Inflammatory macrophage treated with lipopolysaccharide for 1 hour (primary cell): ENCODE results near the gene UBE2M.
"Not testable (repeated sequence)": the region's sequence is repeated elsewhere in the genome, so short reads cannot be mapped to it uniquely, and the experiment has no call there.

ENCODE experiments used
- DNase-seq, 2 donors: peaks; one replicate each; pipeline ENCODE4 v3.0.0-alpha.2; 2020 to 2022

UBE2M gene

DNA sequence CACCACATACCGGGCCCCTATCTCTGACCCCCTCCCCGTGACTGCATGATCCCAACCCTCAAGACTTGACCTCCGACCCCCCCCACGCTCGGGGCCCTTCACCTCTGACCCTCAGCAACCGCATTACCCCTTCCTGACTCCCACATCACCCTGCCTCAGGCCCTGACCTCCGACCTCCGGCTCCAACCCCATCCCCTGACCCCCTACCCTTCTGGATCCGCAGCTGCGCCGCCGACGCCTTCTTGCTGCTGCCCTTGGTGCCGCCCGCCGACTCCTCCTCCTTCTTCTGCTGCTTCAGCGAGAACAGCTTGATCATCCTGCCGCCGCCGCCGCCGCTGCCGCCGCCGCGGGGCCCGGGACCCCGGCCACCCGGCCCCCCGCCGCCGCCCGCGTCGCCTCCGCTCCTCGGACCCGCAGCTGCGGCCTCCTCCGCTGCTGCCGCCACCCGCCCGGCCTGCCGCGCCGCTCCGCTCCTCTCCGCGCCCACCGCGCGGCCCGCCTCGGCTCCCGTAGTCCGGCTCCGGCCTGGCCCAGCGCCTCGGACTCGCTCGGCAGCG, at the start of gene UBE2M:
UBE2M (minus strand) TSS at position 546 of the 557 bp plus-strand sequence; CDS start at position 316, 230 bp downstream.
- DNase-seq: peak; percentile 10 to 24

DNA sequence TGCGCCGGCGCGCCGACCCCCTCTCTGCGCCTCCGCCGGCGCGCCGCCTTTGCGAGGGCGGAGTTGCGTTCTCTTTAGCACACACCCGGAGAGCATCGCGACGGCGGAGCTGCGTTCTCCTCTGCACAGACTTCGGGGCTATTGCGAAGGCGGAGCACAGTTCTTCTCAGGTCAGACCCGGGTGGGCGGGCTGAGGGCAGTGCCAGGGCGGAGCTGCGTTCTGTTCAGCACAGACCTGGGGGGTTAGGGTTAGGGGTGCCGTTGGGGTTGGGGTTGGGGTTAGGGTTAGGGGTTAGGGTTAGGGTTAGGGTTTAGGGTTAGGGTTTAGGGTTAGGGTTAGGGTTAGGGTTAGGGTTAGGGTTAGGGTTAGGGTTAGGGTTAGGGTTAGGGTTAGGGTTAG, 48.8 kb upstream of the UBE2M start:
- DNase-seq: not testable (repeated sequence)

DNA sequence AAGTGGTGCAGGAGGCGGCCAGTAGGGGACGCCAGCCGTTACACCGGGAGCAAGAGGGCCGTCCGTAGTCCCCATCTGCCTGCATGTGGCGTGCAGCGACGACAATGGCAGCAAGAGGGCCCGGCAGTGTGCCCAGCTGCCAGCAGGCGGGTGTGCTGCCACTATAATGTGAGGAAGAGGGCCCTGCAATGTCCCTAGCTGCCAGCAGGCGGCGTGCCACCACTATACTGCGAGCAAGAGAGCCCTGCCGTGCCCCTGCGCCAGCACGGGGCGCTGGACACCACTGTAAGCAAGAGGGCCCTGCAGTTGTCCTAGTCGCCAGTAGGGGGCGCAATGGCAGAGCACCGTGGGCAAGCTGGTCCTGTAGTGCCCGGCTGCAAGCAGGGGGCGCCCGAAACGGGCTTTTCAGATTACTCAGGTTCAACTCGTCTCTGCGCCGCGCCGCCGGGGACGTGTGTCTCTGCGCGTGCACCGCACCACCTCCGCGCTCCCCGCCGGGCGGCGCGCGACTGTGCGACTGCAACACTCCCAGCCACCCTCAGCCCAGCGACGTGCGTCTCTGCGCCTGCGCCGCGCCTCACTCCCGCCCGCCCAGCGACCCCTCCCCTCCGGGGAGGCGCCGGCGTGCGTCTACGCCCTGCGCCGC, 48.0 kb upstream of the UBE2M start:
- not testable (repeated sequence) for DNase-seq

DNA sequence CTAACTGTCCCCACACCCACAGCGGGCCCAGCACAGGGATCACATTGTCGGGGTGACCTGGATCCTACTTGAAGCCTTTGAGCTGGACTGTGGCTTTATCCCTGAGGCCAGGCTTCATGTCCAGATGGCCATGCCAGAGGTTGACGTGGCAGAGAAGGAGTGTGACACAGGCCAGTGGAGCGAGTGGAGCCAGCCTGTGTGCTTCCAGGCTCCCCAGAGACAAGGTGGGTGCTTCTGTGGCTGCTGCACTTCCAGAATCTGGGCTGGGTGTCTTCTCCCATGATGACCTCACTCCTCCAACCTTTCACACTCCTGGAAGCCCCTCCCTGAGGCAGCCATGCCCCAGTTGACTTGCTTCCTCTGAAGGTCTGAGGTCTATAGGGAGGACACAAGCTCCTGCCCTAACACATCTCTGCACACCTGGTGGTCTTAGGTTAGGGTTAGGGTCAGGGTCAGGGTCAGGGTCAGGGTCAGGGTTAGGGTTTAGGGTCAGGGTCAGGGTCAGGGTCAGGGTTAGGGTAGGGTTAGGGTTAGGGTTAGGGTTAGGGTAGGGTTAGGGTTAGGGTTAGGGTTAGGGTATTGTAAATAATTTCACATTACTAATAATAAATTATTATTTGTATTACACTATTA, 27.8 kb upstream of the UBE2M start:
- DNase-seq: no peak

DNA sequence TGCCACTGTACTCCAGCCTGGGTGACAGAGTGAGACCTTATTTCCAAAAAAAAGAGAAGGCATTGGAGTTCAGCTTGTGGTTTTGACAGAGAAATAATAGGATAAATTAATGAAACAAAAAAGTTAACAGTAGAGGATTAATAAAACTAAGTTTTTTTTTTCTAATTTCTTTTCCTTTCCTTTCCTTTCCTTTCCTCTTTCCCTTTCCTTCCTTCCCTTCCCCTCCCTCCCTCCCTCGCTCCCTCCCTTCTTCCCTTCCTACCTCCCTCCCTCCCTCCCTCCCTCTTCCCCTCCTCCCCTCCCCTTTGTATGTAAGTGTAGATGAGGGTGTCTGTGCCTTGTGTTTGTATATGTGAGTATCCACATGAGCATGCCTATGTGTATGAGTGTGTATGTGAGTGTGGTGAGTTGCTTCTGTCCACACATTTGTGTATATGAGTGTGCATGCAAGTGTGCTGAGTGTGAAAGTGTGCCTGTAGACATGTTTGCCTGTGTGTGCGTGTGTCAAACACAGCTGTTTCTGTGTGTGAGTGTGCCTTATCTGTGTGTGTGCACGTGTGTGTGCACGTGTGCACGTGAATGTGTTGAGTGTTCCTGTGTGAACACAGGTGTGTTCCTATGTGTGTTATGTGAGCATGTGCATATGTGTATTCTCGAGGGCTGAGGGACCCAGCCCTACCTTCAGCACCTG, 27.2 kb upstream of the UBE2M start:
- no peak for DNase-seq

DNA sequence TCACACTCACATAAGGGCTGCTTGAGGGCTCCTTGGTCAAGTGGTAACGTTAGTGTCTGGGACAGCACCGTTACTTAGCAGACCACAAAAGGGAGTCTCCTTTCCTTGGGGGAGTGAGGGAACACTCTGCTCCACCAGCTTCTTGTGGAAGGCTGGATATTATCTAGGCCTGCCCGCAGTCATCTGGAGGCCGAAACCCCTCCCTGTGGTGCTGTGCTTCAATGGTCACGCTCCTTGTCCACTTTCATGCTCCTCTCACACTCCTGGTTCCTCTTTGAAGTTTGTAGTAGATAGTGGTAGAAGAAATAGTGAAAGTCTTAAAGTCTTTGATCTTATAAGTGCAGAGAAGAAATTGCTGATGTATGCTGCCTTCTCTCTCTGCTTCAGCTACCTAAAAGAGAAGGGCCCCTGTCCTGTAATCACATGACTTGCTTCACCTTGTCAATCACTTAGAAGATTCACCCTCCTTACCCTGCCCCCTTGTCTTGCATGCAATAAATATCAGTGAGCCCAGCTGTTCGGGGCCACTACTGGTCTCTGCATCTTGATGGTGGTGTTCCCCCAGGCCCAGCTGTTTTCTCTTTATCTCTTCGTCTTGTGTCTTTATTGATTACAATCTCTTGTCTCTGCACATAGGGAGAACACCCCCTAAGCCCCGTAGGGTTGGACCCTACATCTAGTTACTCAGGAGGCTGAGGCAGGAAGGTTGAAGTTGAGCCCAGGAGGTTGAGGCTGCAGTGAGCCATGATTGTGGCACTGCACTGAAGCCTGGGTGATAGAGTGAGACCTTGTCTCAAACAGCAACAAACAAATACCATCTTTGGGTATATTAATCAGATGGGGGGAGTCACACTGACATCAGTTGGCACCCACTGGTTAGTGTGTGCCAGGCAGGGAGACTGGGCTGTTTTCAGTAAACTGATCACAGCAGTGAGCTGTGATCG, 26.4 kb upstream of the UBE2M start:
- no peak for DNase-seq

DNA sequence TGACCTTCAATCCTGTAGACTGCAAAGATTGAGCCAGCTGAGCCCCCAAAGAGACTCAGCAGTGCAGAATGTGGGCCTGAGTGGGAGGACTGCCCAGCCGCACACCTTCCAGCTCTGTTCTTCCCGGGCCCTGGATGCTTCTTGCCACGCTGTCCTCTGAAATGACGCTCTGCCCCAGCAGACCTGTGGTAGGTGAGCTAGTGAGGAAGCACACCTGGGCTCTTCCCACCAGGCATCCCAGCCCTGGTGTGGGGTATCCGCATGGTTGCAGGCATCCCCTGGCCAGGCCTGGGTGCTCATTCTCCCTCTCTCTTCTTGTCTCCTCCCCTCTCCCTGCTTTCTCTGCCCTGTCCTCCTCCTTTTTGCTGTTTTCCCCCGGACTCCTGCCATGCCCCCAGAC, 24.6 kb upstream of the UBE2M start:
- DNase-seq: no peak

DNA sequence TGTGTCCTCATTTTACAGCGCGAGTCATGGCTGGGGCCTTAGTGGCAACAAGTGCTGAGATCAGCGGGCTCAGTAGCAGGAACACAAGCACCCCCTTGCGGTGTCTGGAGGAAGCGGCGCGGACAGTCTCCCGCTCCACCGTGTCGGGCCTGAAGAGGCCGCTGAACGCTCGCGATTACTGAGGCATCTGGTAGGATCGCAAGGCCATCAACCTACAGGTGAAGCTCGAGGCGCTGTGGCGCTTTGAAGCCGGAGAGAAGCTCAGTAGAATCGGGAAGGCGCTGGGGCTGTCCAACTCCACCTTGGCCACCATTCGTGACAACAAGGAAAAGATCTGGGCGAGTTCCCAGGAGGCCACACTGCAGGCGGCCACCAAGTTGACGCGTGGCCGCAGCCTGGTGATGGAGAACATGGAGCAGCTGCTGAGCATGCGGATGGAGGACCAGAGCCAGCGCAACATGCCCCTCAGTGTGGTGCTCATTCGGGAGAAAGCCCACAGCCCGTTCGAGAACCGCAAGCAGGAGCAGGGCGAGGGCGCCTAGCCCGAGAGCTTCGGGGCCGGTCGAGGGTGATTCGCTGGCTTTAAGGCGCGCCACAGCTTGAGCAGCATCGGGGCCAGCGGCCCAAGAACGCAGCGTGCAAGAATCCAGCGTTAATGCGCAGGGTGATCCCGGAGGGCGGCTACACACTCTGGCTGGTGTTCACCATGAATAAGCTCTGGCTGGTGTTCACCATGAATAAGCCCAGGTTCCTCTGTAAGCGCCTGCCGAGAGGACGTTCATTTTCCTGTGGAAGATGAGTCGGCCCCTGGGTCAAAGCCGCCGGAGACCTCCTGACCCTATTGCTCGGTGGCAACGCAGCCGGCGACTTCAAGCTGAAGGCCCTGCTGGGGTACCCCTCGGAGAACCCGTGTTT, 23.1 kb upstream of the UBE2M start:
- DNase-seq: peak; percentile 86 to 98

DNA sequence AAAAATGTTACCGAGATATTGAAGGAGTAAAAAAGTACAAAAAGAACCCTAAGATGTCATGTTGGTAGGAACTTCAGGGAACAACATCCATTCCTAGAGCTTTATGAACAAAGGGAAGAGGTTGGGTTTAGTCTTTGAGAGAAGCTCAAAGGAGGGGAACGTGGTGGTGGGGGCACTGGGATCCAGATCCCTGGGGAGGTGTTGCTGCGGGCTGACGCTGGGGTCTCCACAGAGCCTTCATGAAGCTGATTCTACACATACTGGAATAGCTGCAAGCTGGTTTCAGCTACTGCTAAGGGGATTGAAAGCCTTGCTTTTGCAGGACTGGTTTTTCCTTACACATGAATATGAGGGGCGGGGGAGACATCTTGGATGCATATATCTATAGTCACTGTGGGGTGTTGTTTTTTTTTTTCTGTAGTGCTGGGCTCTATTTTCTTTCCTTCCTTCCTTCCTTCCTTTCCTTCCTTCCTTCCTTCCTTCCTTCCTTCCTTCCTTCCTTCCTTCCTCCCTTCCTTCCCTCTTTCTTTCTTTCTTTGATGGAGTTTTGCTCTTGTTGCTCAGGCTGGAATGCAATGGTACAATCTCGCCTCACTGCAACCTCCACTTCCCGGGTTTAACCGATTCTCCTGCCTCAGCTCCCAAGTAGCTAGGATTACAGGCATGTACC, 21.2 kb upstream of the UBE2M start:
- DNase-seq: no peak

DNA sequence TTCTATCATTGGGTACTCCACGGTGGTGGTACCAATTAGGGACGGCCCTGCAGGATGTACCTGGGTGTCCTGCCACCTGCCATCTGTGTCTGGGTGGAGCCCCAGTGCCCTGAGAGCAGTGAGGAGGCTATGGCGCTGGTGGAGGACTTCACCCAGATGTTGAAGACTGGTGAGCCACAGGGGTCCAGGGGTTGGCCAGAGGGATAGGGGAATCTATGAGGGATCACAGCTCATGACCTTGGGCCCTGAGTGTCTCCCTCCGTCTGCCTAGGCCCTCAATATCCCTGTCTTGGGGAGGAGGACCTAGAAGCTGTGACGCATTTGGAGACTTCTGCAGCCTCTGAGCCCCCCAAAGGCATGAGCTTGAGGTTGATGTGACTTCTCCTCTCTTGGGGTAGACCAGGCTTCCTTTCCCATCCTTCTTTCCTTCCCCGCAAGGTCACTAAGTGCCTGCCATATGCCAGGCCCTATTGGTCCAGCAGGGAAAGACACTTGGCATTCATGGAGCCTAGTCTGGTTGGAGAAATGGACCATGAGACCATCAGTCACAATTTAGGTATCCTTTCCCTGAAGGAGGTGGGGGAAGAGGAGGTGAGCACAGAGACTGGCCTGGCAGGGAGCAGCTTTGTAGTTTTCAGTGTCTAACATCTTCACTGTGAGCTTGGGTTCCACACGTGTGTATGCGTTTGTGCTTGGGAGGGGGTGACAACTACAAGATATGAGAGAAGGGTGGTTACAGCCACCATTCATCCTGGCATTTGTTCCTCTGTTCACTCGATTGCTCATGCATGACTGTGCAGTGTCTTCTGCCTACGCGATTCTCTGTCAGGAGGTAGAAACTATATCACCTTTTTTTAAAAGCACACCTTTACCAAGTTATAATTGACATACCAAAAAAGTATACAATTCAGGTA, 19.9 kb upstream of the UBE2M start:
- DNase-seq: no peak

DNA sequence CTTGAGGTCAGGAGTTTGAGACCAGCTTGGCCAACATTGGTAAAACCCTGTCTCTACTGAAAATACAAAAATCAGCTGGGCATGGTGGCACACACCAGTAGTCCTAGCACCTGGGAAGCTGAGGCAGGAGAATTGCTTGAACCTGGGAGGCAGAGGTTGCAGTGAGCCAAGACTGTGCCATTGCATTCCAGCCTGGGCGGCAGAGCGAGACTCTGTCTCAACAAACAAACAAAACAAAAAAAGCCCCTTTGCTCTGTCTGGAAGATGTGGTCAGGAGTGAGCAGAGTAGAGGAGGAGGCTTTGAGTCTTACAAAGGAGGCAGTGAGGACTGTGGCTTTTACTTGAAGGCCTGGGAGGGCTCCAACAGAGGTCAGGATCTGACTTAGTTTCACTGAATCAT, 19.2 kb upstream of the UBE2M start:
- not testable (repeated sequence) for DNase-seq

DNA sequence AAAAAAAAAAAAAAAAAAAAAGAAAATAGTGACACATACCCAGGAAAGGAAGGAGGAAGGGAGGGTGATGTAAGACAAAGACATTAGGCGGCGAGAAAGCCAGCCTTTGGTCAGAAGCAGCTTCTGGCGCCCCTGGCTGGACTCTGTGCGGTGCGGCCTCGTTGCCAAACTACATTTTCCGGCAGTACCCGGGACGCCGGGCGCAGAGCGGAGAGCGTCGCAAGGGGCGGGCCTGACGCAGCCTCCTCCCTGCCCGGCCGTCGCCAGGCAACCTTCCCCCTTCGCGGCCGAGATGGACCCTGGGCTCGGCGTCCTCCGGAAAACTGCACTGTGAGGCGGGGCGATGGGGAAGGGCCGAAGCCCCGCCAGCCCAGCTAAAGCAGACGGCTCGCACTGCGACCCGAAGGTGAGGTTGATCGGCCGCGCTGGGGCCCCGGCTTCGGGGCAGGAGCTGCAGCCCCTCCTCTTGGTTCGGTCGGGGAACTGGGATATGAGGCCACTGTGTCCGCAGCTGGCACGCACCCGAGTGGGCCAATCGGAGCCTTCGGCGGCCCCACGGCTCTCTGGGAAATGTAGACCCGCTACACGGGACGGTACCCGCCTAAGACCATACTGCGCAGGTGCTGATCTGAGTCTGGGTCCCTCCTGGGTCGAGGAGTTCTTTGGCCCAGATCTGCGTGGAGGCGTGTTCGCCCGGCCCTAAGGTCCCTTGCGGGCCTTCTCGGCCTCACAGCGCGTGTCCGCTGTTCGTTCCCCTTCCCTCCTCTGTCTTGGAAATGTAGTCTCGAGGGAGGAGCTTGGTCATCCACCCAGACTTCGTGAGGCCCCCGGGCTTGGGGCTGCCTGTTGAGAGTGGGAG, 17.0 kb upstream of the UBE2M start:
- peak; percentile 85 to 92 for DNase-seq

DNA sequence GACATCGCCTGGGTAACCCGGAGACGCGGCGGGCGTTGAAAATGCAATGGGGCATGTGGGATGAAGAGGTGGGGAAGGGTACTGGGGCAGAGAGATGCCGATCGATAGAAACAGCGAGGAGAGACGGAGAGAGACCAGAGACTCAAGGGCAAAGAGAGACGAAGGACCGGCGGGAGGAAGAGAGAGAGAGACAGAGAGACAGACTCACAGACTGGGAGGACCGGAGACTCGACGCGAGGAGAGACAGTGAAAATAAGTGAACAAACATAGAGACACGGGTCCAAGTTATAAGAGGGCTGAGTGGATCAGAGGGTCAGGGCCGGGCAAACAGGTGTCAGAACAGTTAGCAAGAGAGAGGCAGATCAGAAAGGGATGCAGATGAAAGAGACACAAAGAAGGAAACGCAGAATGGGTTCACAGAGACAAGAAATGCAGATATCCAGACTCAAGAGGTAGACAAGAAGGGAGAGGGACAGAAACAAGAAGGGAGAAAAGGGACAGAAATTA, 15.3 kb upstream of the UBE2M start:
- no peak for DNase-seq

DNA sequence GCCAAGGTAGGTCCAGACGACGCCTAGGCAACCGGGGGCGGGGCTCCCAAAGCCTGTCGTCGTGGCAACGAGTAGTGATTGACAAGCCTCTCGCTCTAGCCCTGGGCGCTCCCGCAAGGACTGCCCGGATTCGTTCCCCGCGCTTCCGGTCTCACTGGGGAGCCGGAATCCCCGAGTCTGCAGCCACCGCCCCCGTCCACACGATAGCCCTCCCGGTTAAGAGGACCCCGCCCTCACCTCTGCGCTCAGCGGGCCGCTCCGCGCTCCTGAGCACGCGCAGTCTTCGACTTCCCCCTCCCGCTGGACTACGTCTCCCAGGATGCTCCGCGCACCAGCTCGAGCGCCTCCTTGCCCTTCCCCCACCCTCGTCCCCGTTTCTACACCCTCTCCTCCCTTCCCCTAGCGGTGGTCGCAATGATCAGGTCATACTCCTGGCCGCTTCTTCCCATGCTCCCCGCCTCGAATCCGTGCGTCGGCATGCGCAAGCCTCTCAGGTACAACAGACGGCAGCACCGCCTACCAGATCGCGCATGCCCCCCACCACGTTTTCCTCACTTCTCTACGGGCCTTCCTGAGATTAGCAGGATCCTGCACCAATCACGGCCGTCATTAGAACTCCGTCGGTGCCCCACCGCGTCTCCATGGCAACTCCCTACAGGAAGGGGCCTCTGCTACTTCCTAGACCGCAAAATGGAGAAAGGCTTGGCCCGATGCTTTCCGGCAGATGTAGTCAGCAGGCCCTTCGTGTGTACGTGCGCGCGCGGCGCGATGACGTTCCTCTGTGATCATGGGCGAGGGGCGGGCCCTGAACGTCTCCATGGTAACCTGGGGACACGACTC, 14.6 kb upstream of the UBE2M start, which contains the start of gene MZF1:
MZF1 (minus strand) TSS at position 518 of the 840 bp plus-strand sequence. CDS start 1,946 bp downstream, outside the sequence.
- peak; percentile 99 to 100 for DNase-seq

DNA sequence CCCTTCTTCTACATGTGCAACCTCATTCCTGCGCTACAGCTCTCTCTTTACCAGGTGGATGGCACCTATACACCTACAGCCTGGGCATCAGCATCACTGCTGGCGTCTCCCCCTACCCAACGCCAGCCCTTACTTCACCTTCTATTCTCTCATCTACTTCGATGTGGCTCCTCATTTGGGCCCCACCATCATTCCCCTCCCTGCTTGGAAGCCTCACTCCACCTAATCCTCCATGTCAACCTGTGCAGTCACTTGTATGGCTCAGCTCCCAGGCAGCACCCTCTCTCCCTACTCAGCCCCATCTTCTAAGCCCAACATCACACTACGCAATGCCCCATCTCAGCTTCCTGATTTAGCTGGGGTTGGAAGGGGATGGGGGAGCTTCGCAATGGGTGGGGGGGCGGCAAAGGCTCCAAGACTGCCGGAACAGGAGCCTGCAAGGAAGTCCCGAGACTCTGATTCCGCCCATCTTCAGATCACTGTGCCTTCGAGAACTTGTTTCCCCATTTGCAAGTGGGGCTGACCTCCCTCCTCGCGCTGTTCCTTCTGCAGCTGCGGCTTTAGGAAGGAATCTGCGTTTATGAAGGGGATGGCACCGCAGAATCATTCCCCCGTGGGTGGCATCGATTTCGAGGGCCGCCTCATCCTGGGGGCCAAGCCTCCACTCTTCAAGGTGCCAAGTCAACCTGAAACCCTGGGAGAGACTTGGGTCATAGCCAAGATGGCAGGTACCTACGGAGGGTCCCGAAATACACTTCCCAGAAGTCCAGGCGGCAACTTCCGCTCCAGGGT, 13.8 kb upstream of the UBE2M start:
- DNase-seq: peak; percentile 26 to 38

DNA sequence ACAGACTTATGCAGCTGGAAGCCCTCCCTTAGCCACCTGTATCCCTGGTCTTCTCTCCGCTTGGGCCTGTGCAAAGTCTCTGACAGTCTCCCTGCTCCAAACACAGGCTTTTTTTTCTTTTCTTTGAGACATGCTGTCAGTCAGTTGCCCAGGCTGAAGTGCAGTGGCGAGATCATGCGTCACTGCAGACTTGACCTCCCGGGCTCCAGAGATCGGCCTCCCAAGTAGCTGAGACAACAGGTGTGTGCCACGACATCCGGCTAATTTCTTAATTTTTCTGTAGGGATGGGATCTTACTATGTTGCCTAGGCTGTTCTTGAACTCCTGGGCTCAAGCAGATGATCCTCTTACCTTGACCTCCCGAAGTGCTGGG, 13.2 kb upstream of the UBE2M start:
- no peak for DNase-seq
